HCT116 (cell line): ENCODE results near the gene NUP153.

Experiments used
- CTCF ChIP-seq, 3 experiments: fragments of 200-600 bp in 1 of 3; sonication (generic) in 1 of 3; IDR thresholded peaks in 2 of 3; conservative IDR thresholded peaks in 1 of 3; 2 replicates each; pipeline ENCODE4 v1.5.1; 2012 to 2017; ENCODE audit warnings: low read depth in 2 of 3, low read length in 2 of 3, antibody characterized with exemption in 1 of 3, borderline replicate concordance in 1 of 3, control low read depth in 1 of 3, mild to moderate bottlenecking in 1 of 3, mixed read lengths in 1 of 3, mixed run types in 1 of 3, moderate library complexity in 1 of 3; ENCODE audit not compliant: insufficient read depth in 1 of 3
- MAX ChIP-seq: IDR thresholded peaks from 2 replicates; pipeline ENCODE4 v1.6.1; 2012
- POLR2A ChIP-seq: IDR thresholded peaks from 2 replicates; pipeline ENCODE4 v1.7.0; 2011; ENCODE audit warnings: borderline replicate concordance; ENCODE audit not compliant: insufficient read depth, insufficient read length; ENCODE audit errors: extremely low read depth
- POLR2AphosphoS5 ChIP-seq: IDR thresholded peaks from 2 replicates; pipeline ENCODE4 v1.6.1; 2011; ENCODE audit warnings: mild to moderate bottlenecking, low read depth, low read length, moderate library complexity
- RAD21 ChIP-seq: IDR thresholded peaks from 2 replicates; pipeline ENCODE4 v1.6.1; 2012; ENCODE audit warnings: low read depth, mild to moderate bottlenecking
- SIN3A ChIP-seq: IDR thresholded peaks from 2 replicates; pipeline ENCODE4 v1.6.1; 2012; ENCODE audit warnings: low read depth
- SP1 ChIP-seq: IDR thresholded peaks from 2 replicates; pipeline ENCODE4 v1.6.1; 2012; ENCODE audit warnings: low read depth
- YY1 ChIP-seq: IDR thresholded peaks from 2 replicates; pipeline ENCODE4 v1.6.1; 2011; ENCODE audit warnings: low read length, low read depth, moderate library complexity, mild to moderate bottlenecking; ENCODE audit not compliant: insufficient replicate concordance; ENCODE audit errors: extremely low read depth
- ZBTB33 ChIP-seq: IDR thresholded peaks from 2 replicates; pipeline ENCODE4 v1.6.1; 2011; ENCODE audit warnings: mild to moderate bottlenecking, low read length, moderate library complexity; ENCODE audit not compliant: insufficient replicate concordance; ENCODE audit errors: extremely low read depth

GRCh38 chr6:17679726-17680125 is 27.0 kb downstream of the NUP153 start:
- no peak for TF ChIP-seq CTCF (IDR thresholded peaks at IDR 0.05 in 2 of 3, conservative IDR thresholded peaks at IDR 0.05 in 1 of 3; ENCODE audit: borderline replicate concordance in 1 of 3, insufficient read depth in 1 of 3, low read depth in 2 of 3, low read length in 2 of 3)
- TF ChIP-seq SP1: no peak
- TF ChIP-seq POLR2A: no peak
- no peak for TF ChIP-seq MAX
- TF ChIP-seq RAD21: no peak
- no peak for TF ChIP-seq ZBTB33
- TF ChIP-seq YY1: no peak
- no peak for TF ChIP-seq SIN3A
- no peak for TF ChIP-seq POLR2AphosphoS5
